Karpas-422 (cell line): ENCODE measurements around the gene ATP5IF1. TPM values are rescaled to one million over a fixed set of nuclear protein-coding genes. Genes with fewer than 3 reads are reported as not detected.
A peak's percentile ranks its signal among the peaks of the same experiment; 100 is the strongest.

Experiments
- DNase-seq: peaks from one replicate; pipeline ENCODE4 v3.0.0-alpha.2; 2015
- H2AFZ ChIP-seq: fragments of 200-600 bp; sonication (generic); 2 replicates; pipeline ENCODE4 v1.6.1; 2014; ENCODE audit warnings: antibody characterized with exemption, low read length, mixed read lengths
- H3K27ac ChIP-seq: fragments of 200-600 bp; sonication (generic); 2 replicates; pipeline ENCODE4 v1.5.1; 2014; ENCODE audit warnings: mild to moderate bottlenecking, low read length, moderate library complexity
- H3K27me3 ChIP-seq: fragments of 200-600 bp; sonication (generic); 2 replicates; pipeline ENCODE4 v1.6.1; 2014; ENCODE audit warnings: low read length, mixed read lengths
- H3K36me3 ChIP-seq: fragments of 200-600 bp; sonication (generic); 2 replicates; pipeline ENCODE4 v1.6.1; 2014; ENCODE audit warnings: low read length, mixed read lengths; ENCODE audit not compliant: insufficient read depth
- H3K4me1 ChIP-seq: fragments of 200-600 bp; sonication (generic); 2 replicates; pipeline ENCODE4 v1.6.1; 2014; ENCODE audit warnings: mild to moderate bottlenecking, low read length, mixed read lengths
- H3K4me2 ChIP-seq: fragments of 200-600 bp; sonication (generic); 2 replicates; pipeline ENCODE4 v1.6.1; 2014; ENCODE audit warnings: low read length, low read depth, mild to moderate bottlenecking; ENCODE audit not compliant: poor library complexity, severe bottlenecking
- H3K4me3 ChIP-seq: fragments of 200-600 bp; sonication (generic); 2 replicates; pipeline ENCODE4 v1.5.1; 2014; ENCODE audit warnings: mild to moderate bottlenecking, antibody characterized with exemption, low read length, mixed read lengths
- H3K79me2 ChIP-seq: fragments of 200-600 bp; sonication (generic); 2 replicates; pipeline ENCODE4 v1.6.1; 2014; ENCODE audit warnings: mild to moderate bottlenecking, low read length, mixed read lengths
- H3K9ac ChIP-seq: fragments of 200-600 bp; sonication (generic); 2 replicates; pipeline ENCODE4 v1.6.0; 2014; ENCODE audit warnings: low read length
- H3K9me2 ChIP-seq: fragments of 200-600 bp; sonication (generic), shearing (Covaris generic); replicated peaks from 2 replicates; pipeline ENCODE4 v1.6.0; 2014; ENCODE audit warnings: mild to moderate bottlenecking, low read length, moderate library complexity; ENCODE audit not compliant: insufficient read depth
- H3K9me3 ChIP-seq: fragments of 300-700, 200-600 bp; sonication (generic); 2 replicates; pipeline ENCODE4 v1.6.1; 2014; ENCODE audit warnings: low read length, mixed read lengths
- H4K20me1 ChIP-seq: fragments of 200-600 bp; sonication (generic); 2 replicates; pipeline ENCODE4 v1.6.1; 2014; ENCODE audit warnings: mild to moderate bottlenecking, antibody characterized with exemption, low read length, low read depth; ENCODE audit not compliant: insufficient read depth
- total RNA-seq: library from RNA; depleted of rRNA; stranded (reverse); fragments of >200 nt; shearing (Covaris generic); gene quantifications from 2 replicates; pipeline ENCODE4 v1.2.3, GENCODE V29; 2014; ENCODE audit warnings: low replicate concordance

ATP5IF1 gene
- total RNA-seq, 1 experiment from 2014 or later: 248 TPM

DNA sequence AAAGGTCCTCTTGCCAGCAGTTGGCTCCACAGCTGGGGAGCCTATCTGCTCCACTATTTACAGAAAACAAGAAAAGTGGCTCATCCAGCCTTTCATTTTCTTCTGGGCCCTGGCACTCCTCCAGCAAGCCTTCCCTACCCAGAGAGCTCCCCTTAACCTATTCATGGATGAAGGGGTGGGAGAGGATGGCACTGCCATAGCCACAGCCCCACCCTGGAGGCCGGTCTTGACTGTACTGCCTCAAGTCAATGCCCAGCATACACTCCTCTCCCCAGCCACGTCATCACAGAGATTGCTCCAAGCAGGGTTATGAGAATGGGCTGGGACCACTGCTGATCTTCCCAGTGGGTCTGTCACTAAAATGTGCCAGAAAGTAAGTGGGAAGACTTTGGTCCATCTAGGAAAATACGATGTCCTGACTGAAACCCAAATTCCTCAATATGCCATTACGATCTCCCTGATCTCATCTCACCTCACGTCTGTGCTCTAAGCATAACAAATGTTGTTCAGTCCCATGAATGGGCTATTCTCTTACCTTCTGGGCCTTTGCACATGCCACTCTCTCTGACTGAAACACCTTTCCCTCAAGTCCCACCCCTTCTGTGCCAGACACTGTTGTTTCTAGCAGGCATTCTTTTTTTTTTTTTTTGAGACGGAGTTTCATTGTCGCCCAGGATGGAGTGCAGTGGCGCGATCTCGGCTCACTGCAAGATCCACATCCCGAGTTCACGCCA, 38.1 kb upstream of the ATP5IF1 start:
- H3K27me3 ChIP-seq: no peaks in the 10 kb centered on the region
- no peaks in the 10 kb centered on the region for H3K9me3 ChIP-seq
- H3K79me2 ChIP-seq: no peaks in the 10 kb centered on the region
- no peak overlapping the region for H2AFZ ChIP-seq
- H3K36me3 ChIP-seq: peaks cover 33% of the 10 kb centered on the region
- no peaks in the 10 kb centered on the region for H4K20me1 ChIP-seq
- H3K27ac ChIP-seq: no peak overlapping the region
- H3K9ac ChIP-seq: no peak overlapping the region
- H3K4me1 ChIP-seq: peaks cover 8% of the 10 kb centered on the region
- DNase-seq: no peak
- no peak overlapping the region for H3K4me2 ChIP-seq
- H3K9me2 ChIP-seq: no peaks in the 10 kb centered on the region
- no peak overlapping the region for H3K4me3 ChIP-seq

DNA sequence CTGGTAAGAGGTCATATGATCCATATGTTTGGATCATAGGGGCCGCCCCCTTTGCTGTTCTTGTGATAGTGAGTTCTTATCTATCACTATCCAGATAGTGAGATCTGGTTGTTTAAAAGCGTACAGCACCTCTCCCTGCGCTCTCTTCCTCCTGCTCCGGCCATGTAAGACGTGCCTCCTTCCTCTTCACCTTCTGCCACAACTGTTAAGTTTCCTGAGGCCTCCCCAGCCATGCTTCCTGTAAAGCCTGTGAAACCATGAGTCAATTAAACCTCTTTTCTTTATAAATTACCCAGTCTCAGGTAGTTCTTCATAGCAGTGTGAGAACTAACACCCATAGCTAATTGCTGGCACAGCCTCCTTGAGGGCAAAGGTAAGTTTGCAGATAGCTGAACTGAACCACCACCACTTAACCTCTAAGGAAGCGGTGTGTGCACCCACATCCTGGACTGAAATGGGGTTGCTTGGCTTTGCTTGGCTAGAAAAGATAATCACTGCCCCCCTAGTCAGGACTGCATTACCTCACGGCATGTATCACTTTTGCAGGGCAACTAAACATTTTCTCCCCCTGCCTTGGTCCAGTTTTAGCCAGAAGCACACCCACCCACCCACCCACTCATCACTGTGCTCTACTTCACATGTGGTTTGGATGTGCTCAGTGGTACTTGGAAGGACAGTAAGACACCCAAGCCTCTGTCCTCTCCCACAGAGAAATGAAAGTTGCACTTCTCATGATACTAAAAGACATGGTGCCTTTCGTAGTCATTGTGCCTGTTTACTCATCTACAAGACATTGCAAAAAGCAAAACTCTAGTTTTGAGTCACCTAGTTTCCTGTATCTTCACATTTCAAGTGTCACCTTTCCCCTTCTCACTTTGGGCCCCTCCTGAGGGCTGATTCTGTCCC, 36.3 kb upstream of the ATP5IF1 start:
- no peaks in the 10 kb centered on the region for H3K27me3 ChIP-seq
- H3K9me3 ChIP-seq: no peaks in the 10 kb centered on the region
- H3K79me2 ChIP-seq: no peaks in the 10 kb centered on the region
- no peak for DNase-seq
- H4K20me1 ChIP-seq: no peaks in the 10 kb centered on the region
- no peak overlapping the region for H3K27ac ChIP-seq
- peaks cover 8% of the 10 kb centered on the region for H3K4me1 ChIP-seq
- peaks cover 48% of the 10 kb centered on the region for H3K36me3 ChIP-seq
- no peaks in the 10 kb centered on the region for H3K9me2 ChIP-seq
- H3K4me3 ChIP-seq: no peak overlapping the region
- H3K4me2 ChIP-seq: no peak overlapping the region
- no peak overlapping the region for H2AFZ ChIP-seq
- H3K9ac ChIP-seq: no peak overlapping the region

DNA sequence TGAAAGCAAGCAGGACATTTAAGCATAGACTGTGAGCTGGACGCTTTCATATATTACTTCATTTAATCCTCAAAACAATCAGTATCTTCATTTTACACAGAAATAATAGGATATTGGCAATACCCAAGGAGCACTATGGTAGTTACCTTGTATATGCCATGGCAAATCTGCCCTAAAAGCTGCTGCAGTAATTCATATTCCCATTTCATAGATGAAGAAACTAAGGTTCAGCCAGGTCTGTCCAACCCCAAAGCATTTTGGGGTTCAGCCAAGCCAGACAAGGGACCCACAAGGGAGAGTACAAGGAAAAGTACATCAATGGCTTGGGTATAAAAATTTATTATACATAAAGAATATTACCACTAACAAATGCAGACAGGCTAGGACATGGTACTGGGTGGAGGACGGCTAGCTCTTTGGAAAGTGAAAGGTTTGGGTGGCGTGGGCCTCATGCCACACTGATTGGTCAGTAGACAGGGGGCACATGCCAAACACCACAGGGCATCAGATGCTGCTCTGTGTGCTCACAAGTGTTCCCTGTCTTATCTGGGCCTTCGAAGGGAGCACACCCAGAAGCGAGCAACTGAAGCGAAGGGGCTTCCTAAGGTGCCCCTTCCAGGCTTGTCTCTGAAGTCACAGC, 35.6 kb upstream of the ATP5IF1 start:
- H3K4me1 ChIP-seq: peaks cover 8% of the 10 kb centered on the region
- no peak overlapping the region for H3K9ac ChIP-seq
- no peak for DNase-seq
- no peaks in the 10 kb centered on the region for H3K9me3 ChIP-seq
- H3K36me3 ChIP-seq: peaks cover 54% of the 10 kb centered on the region
- H3K27me3 ChIP-seq: no peaks in the 10 kb centered on the region
- H3K27ac ChIP-seq: no peak overlapping the region
- H2AFZ ChIP-seq: no peak overlapping the region
- H3K9me2 ChIP-seq: no peaks in the 10 kb centered on the region
- H3K4me2 ChIP-seq: no peak overlapping the region
- no peaks in the 10 kb centered on the region for H4K20me1 ChIP-seq
- no peak overlapping the region for H3K4me3 ChIP-seq
- H3K79me2 ChIP-seq: no peaks in the 10 kb centered on the region

DNA sequence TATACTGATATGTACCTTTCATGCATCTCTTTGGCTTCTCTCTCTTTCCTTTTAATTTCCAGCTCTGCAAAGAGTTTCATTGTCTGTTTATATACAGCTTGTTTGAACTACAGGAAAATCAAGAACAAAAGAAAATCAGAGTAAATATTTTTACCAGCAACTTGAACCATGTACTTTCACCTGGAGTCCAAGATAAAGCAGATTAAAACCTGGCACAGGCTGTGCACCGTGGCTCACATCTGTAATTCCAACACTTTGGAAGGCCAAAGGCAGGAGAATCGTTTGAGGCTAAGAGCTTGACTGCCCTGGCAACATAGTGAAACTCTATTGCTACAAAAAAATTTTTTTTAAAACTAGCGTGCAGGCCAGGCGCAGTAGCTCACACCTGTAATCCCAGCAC, 30.7 kb upstream of the ATP5IF1 start:
- Histone ChIP-seq H3K9me3 (no peaks in the 10 kb centered on the region), H4K20me1 (no peaks in the 10 kb centered on the region), H3K27me3 (no peaks in the 10 kb centered on the region), H3K79me2 (peaks cover 14% of the 10 kb centered on the region), H3K4me1 (peaks cover 12% of the 10 kb centered on the region), H3K9me2 (no peaks in the 10 kb centered on the region), H3K9ac (no peak overlapping the region), H3K4me2 (no peak overlapping the region), H2AFZ (no peak overlapping the region), H3K27ac (no peak overlapping the region), H3K36me3 (peaks cover 44% of the 10 kb centered on the region), H3K4me3 (no peak overlapping the region)
- no peak for DNase-seq

DNA sequence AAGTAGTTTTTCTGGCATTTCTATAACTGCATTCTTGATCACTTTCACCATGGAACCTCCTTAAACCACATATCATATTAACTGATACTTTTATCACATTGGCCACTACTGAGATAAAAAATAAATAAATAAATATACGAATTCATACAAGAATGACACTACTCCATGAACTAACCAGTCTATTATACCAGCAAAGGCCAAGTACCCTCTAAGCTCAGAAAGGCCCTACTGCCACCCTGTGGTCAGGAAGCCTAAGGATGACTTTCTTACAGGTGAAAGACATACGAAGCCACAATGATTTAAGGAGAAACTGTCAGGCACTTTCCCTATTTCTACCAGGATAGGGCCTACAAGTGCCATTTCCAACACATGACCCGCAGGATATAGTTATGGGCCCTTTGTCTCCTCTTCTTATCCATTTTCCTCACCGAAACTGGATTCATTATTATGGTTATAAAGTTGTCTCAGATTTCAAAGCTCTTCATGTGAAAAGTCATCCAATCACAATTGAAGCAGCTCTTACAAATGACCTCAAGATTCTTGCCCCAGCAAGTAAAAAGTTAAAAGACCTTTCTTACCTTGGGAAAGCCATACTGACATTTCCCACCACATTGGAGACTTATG, 27.0 kb upstream of the ATP5IF1 start:
- H3K36me3 ChIP-seq: peaks cover 39% of the 10 kb centered on the region; the same call in 1 of the 2 replicates
- DNase-seq: peak; percentile 89

DNA sequence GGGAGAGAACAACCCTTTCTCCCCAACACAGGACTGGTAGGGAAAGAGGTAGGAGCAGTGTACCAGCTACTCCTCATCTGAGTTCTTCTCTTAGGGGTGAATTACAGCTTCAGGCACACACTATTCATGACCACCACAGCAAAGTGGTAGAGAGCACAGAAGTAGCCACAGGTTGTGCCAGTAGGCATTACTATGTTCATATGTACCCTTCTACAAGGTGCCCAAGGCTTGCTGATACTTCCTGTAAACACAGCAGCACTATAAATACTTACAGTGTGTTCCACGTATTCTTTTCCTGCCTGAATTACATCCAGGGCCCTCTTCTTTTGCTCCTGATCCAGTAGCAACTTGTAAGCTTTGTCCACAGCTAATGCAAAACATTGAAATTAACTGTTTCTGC, 26.2 kb upstream of the ATP5IF1 start:
- Histone ChIP-seq H4K20me1 (no peaks in the 10 kb centered on the region), H3K27me3 (no peaks in the 10 kb centered on the region), H3K27ac (peak overlapping the region; percentile 40), H3K9ac (no peak overlapping the region), H3K4me2 (no peak overlapping the region), H3K79me2 (peaks cover 30% of the 10 kb centered on the region), H3K36me3 (peaks cover 31% of the 10 kb centered on the region; the same call in 1 of the 2 replicates), H3K4me1 (peaks cover 12% of the 10 kb centered on the region), H2AFZ (no peak overlapping the region), H3K9me2 (no peaks in the 10 kb centered on the region), H3K4me3 (no peak overlapping the region), H3K9me3 (no peaks in the 10 kb centered on the region)
- DNase-seq: no peak

More for the DNA sequence above, 27.0 kb upstream of the ATP5IF1 start:
- no peak overlapping the region for H2AFZ ChIP-seq
- H3K9me2 ChIP-seq: no peaks in the 10 kb centered on the region
- H3K27me3 ChIP-seq: no peaks in the 10 kb centered on the region
- no peak overlapping the region for H3K4me3 ChIP-seq
- H3K79me2 ChIP-seq: peaks cover 30% of the 10 kb centered on the region
- no peak overlapping the region for H3K9ac ChIP-seq
- no peak overlapping the region for H3K4me2 ChIP-seq
- no peaks in the 10 kb centered on the region for H4K20me1 ChIP-seq
- no peaks in the 10 kb centered on the region for H3K9me3 ChIP-seq
- peaks cover 12% of the 10 kb centered on the region for H3K4me1 ChIP-seq
- peak overlapping the region; percentile 61 for H3K27ac ChIP-seq

DNA sequence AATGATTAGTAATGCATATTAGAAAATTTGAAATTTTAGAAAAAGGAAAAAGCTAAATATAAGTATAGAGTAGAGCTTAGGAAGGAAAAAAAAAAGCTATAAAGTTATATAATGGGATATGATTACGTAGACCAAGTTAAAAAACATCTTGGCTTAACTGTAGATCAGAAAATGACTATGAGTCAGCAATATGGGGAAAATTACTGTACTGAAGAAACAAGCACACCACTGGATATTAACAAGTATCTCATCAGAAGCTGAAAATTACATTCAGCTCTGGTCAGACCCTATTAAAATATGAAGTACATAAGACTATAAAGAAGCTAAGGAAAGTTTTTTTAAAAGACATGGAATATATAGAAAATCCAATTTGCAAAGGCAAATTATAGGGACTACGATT, 22.6 kb upstream of the ATP5IF1 start:
- H3K9me2 ChIP-seq: no peaks in the 10 kb centered on the region
- no peaks in the 10 kb centered on the region for H3K9me3 ChIP-seq
- no peak overlapping the region for H3K27ac ChIP-seq
- H3K4me3 ChIP-seq: no peak overlapping the region
- DNase-seq: no peak
- no peaks in the 10 kb centered on the region for H4K20me1 ChIP-seq
- H3K27me3 ChIP-seq: no peaks in the 10 kb centered on the region
- no peak overlapping the region for H3K4me2 ChIP-seq
- no peak overlapping the region for H3K9ac ChIP-seq
- peaks cover 20% of the 10 kb centered on the region; the same call in 1 of the 2 replicates for H3K36me3 ChIP-seq
- no peak overlapping the region for H2AFZ ChIP-seq
- H3K4me1 ChIP-seq: peaks cover 11% of the 10 kb centered on the region
- H3K79me2 ChIP-seq: peaks cover 30% of the 10 kb centered on the region
